NCI-H446 (cell line): ENCODE measurements around the gene EIF3D.

ENCODE experiments used
- DNase-seq, 2 experiments: peaks; one replicate each; lab custom pipeline; 2025; lab: John Stamatoyannopoulos, UW

EIF3D gene, protein sequence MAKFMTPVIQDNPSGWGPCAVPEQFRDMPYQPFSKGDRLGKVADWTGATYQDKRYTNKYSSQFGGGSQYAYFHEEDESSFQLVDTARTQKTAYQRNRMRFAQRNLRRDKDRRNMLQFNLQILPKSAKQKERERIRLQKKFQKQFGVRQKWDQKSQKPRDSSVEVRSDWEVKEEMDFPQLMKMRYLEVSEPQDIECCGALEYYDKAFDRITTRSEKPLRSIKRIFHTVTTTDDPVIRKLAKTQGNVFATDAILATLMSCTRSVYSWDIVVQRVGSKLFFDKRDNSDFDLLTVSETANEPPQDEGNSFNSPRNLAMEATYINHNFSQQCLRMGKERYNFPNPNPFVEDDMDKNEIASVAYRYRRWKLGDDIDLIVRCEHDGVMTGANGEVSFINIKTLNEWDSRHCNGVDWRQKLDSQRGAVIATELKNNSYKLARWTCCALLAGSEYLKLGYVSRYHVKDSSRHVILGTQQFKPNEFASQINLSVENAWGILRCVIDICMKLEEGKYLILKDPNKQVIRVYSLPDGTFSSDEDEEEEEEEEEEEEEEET

DNA sequence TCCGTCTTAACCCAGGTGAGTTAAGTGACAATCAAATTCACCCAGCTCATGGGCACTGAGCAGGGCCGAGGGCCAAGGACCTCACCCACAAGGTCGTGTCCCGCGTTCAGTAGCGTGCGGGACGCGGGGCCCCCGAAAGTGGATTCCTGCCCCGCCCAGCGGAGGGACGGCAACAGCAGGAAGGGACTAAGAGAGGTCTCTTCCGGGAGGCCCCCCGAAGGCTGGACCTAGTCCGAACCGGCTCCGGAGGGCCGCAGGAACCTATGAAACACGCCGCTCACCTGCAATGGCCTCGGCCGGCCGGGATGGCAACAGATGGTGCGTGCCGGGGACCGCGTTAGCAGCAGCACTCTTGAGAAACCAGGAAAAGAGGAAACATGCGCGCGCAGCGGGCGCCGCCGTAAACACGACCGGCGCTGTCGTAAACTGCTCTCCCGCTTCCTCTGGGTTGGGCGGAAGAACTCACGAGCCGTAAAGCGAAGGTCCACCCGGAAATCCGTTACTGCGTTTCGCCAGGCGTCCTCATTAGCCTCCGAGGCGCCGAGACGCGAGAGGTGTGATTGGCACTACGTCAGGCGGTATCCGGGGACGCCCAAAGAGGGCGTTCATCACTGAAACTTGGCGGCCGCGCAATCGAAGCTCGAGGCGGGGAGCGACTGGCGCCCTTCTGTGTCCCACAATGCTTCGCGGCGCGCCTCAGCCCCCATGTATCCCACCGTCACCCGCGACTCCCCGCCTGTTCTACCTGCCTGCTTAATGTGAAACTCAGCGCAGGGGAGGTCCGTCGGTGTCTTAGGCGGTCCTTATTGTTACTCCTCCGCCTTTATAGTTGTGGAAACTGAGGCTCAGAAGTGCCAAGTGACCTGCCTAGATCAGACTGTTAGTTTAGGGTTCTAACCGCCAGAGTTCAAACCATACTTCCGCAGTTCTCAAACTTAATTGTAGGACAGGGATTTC, at the start of gene EIF3D:
Gene EIF3D (minus strand): TSS at position 372 of the 957 bp plus-strand sequence. CDS start 3,045 bp downstream, outside the sequence.
- peak; percentile 96 to 99 for DNase-seq

DNA sequence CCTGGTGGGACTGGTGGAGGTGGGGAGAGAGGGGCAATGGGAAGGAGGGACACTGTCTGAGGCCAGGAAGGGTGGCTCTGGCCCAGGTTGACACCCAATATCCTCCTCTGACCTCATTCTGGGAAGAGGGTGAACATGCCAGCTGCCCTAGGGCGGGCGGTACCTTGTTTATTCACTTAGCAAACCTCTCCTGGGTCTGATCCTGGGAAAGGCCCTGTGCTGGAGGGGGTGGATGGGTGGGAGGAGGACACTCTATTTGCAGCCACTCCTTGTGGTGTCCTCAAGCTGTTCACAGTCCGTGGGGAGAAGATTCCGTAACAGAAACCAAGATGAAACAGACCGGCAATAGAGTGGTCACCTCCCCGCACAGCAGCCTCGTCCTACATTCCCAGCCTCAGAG, 49.7 kb upstream of the EIF3D start:
- DNase-seq = no peak

DNA sequence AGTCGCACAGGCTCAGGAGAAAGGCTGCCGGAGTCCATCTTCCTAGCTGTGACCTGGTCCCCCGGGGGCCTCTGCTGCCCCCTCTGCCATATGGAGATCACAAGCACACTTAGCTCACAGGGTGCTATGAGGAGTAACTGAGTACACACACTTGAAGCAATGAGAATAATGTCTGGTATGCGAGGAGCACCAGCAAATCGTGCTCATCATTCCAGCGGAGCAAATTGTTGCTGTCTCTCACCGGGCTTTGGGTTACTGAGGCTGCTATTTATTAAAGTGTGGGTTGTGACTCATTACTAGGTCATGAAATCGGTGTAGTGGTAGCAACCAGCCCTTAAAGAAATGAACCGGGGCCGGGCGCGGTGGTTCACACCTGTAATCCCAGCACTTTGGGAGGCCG, 48.1 kb upstream of the EIF3D start:
- DNase-seq = no peak

DNA sequence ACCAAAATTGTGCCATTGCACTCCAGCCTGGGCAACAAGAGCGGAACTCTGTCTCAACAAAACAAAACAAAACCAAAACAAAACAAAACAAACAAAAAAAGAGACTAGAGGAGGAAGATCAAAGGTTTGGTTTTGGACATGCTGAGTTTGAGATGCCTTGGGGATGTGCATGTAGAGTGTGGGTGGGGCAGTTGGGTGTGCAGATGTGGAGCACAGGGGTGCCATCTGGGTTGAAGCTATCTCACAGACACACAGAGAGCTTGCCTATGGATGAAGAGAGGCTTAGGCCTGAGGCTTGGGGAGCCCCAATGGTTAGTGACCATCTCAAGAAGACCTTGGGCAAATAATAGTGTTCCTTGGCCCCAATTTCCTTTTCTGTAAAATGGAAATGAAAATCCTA, 45.8 kb upstream of the EIF3D start:
- DNase-seq = no peak

DNA sequence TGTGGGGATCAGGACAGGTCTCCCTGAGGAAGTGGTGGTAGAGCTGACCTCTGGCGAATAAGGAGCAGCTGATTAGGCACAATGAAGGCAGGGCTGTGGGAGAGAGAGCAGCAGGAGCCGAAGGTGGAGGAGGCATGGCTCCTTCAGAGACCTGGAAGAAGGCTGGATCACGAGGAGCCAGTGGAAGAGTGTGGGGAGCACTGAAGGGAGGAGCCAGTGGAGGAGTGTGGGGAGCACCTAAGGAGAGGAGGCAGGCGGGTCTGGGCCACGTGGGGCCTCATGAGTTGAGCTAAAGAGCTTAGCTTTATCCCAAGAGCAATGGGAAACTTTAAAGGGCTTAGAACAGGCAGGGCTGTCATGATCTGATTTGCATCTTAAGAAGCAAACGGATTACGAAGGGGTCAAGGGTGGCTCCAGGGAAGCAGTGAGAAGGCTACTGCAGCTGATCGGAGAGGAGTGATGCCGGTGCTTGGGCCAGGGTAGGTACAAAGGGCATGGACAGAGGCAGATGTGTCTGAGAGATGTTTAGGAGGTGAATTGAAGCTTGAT, 44.9 kb upstream of the EIF3D start:
- no peak for DNase-seq

DNA sequence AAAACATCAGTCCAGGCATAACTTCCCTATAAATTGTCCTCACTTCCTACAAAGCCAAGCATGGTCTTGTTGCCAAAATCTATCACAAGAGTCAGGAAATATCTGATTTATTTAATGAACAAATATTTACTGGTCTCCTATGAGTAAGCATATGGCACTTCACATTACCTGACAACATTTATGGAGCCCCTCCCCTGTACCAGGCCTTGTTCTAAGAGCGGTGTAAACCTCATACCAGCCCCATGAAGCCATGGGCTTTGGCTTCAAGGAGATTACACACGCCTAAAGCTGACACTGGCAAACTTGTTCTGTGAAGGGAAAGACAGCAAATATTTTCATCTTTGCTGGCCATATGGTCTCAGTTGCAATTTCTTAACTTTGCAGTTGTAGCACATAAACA, 43.0 kb upstream of the EIF3D start:
- no peak for DNase-seq

DNA sequence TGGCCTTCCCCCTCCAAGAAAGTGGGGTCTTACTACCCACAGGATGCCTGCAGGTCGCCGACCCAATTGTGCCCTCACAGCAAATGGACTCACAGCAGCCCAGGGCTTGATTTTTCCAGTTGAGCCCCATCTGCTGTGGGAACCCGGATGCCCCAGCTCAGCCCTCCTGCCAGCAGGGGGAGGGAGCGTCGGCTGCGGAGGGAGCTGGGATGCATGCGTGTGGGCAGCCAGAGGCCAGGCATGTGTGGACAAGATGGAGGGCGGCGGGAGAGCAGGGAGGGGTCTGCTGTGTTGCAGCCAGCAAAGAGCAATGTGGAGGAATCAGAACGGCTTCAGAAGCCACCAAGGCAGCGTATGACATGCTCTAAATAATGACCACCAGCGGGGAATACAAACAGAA, 41.0 kb upstream of the EIF3D start:
- no peak for DNase-seq

DNA sequence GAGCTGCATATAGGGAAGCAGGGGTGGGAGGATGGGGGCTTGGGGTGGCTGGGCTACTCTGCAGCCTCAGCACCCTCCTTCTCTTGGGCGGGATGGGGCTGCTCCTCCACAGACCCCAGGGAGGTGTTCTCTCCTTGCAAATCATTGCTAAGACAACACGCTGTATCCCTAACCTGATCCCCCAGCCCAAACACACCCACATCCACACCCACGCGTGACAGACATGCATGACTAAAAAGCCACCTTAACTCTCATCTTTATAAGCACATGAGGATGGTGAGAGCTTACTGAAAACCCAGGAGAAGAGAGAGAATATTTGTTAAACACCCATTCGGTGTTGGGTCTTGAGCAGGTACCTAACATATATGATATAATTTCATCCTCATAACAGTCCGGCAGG, 39.9 kb upstream of the EIF3D start:
- DNase-seq = no peak

DNA sequence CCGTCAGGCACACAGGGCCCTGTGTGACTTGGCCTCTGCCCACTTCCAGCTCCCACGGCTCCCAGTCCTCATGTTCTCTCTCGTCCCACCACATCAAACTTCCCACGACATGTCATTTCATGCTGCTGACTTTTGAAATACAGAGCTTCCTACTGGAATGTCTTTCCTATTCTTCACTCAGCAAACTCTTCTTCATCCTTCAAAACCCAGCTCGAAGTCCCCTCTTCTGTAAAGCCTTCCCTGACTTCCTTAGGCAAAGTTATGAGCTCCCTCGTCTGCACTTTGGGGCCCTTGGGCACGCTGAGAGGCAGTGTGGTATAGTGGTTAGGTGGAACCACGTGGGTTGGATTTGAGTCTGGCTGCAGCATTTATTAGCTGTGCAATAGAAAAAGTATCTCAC, 37.8 kb upstream of the EIF3D start:
- no peak for DNase-seq

DNA sequence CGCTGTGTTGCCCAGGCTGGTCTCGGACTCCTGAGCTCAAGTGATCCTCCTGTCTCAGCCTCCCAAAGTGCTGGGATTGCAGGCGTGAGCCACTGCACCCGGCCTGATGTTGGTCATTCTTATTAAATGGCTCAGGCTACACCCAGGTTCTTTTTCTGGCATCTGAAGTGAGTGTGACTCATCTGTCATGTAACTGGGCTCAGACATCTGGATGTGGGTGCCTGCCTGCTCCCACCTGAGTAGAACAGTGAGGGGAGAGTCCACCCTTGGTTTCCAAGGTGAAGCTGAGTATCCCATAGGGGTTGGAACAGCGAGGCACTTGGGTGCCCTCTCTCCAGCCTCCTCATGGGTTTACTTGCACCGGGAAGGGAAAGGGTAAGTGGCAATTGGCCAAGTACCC, 36.7 kb upstream of the EIF3D start:
- DNase-seq = no peak

DNA sequence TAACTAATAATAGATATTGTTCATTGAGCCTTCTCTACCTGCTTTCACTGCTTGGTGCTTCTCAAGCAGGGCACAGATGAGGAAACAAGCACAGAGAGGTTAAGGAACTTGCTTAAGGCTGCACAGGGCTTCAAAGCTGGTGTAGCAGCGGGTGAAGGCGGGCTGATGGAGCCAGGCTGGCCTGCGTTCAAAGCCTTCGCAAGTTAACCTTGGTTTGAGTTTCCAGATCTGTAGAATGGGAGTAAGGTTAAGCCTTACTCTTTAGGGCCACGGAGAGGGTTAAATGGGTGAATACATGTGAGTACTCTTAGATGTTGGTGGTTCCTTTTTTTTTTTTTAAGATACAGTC, 36.2 kb upstream of the EIF3D start:
- no peak for DNase-seq

DNA sequence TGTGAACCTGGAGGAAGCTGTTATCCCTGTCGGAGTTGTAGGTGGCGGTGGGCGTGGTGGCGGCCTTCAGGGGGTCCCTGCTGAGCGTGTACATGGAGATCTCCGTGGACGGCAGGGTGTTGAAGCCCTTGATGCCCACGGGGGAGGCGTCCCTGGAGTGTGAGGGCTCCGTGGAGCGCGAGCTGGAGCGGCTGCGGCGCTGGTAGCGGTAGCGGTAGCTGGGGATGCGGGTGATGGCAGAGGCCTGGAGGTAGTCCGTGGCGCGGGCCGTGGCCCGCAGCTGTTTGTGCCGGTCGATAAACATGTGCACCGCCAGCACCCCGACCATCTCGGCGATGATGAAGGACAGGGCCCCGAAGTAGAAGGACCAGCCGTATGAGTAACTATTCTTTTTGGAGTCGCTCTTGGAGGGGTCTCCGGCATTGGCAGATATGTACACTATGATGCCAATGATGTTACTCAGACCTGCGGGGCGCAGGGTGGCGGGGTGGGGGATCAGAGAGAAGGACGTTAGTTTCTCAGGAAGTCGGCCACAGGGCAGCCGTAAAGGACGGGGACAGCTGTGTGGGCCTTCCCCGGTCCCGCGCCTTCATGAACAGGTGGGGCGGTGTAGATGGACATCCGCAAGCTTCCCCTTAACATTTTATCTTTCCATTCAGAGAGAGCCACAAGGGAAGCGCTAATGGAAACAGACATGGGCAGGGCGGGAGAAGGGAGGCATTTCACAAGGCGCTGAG, 35.6 kb upstream of the EIF3D start:
- DNase-seq = no peak

DNA sequence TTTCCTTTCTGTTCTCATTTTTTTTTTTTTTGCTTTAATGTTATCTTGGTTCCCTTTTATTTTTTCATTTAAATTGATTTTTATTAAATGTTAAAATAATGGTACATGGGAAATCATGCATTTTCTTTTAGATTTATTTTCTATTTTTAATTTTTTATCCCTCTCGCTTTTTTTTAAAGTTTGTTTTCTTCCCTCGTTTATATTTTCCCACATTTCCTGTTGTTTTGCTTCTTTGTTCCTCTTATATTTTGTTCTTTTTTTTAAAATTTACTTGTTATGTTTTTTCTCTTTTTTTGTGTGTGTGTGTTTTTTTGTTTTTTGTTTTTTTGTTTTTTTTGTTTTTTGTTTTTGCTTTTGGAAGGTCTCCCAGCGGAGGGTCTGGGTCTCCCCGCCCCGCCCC, 34.9 kb upstream of the EIF3D start:
- DNase-seq = no peak

DNA sequence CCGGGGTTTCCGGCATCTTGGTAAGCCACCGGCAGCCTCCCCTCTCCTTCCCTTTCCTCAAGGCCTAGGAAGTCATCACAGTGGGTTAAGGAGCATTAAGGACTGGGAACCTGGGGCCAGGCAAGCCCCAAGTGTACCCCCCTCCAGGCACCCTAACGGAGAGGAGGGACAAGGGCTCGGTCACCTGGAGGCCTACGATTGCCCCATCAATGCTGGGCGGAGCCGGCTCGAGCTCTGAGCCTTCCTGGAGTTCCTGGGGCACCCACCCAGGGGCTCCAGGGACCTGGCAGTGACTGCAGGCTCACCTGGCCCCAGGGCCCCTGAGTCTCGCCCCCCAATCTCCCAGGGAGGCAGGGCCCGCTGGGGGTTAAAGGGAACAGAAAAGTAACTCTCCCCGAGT, 34.5 kb upstream of the EIF3D start:
- no peak for DNase-seq

DNA sequence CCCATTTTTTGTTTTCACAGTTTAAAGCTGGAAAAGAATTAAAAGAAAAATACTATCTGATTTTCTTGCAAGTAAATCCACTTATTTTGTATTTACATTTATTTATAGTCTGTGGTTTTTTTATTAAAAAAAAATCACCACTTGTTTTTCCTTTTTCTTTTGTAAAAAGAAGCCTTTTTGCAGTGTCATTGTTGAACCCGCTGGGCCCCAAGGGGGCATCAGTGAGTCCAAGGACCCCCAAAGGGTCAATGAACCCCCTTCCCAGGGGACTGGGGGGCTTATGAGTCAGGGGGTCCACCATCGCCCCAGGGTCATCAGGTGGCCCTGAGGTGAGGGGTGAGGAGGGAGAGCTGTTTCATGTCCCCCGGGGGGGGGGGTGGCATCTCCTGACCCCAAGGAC, 34.0 kb upstream of the EIF3D start:
- DNase-seq = no peak

DNA sequence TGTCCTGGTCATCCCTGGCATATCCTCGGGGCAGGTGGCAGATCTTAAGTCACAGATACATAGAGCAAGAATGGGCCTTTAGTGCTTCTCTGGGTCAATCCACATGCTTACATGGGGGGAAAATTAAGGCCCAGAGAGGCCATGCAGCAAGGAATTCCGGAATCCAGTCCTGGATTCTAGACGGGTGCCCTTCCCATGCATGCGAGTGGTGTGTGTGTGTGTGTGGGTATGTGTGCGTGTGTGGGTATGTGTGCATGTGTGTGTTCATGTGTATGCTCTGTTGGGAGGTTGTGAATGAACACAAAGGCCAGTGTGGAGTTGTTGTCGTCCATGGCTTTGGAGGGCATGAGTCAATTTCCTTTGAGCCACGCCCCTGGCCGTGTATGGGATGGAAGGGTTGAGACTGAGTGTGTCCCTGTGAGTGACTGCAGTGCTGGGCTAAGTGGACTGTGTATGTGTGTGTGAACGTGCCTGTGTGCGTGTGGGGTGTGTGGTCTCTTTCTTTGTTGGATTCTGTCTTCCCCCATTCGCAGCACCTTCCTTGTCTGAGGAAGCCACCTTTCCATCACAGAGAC, 33.4 kb upstream of the EIF3D start:
- DNase-seq = no peak

DNA sequence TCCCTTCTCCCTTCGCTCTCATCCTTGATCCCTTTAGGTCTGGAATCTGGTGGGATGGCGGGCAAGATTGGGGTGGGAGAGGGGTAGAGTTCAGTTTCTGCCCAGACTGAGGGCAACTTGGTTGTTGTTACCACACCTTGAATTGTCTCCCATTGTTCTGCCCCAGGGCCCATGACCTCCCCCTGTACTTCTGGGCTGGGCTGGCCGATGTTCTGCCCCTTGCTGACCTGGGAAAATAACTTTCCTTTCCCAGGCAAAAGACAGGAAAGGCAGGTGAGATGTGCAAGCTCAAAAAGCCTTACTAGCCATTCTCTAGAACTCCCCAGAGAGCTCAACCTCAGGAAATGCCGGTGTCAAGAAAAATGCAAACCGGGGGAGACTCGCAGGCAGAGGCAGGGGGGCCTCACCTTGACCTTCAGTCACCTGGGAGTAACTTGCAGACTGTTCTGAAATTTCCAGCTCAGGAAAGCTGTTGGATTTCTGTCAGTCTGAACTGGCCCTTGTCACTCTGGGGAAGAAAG, 32.4 kb upstream of the EIF3D start:
- DNase-seq = no peak

DNA sequence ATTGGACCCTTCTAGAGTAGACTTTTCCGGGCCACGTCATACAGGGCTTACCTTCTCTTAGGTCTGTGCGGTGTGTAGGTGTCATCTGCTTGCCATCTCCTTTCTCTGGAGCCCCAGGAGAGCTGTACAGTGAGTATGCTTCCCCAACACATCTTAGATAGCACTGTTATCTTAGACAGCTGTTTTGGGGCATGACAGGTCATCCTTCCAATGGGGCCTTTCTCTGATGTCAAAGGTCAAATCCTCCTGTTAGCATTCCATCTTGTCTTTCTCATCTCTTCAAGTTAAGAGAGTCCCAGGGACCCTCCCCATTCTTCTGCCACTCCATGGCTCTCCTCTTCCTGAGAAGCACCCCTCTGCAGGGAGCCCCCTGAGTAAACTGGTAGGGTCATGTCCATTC, 31.0 kb upstream of the EIF3D start:
- no peak for DNase-seq

DNA sequence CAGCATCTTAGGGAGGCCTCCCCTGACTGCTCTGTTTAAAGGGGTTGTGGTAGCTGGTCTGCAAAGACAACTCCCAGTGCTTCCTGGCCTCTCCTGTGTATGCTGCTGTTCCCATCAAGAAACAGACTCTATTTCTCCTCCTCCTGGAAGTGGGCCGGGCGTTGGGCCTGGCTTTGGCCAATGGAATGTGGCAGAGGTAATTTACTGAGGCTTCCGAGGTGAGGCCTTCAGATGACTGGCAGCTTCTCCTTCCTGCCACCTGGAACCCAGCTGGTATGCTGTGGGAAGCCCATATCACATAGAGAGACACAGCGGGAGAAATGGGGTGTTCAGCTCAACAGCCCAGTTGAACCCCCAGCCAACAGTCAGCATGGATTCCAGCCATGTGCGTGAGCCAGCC, 25.1 kb upstream of the EIF3D start:
- DNase-seq = no peak

DNA sequence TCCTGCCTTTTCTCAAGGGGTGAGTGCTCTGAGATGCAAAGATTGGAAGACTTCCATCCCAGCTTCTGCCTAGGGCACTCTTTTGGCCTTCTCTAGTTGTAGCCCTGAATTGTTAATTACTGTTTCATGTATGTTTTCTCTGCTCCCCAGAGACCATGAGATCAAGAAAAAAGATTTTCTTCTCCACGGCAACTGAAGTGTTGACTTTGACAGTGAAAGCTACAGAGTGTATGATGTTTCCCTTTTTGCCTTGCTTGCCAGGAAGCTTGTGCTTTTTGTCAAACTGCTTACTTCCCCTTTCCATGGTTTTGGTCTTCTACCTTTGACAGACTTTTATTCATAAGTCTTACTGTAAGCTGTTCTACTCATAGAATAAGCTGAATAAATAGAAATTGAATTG, 23.3 kb upstream of the EIF3D start:
- DNase-seq = no peak
